Measurements from ENCODE around the gene EFCAB6.

The EFCAB6 gene

GRCh38 chr22:43553451-43554258 lies 258.4 kb downstream of the EFCAB6 start:
- no peak overlapping the region for H3K4me3 Mint-ChIP-seq
- peaks cover 19% of the 10 kb centered on the region for H3K9me3 Mint-ChIP-seq
- peaks cover 10% of the 10 kb centered on the region for H3K27me3 Mint-ChIP-seq (ENCODE audit: low read depth)
- no peak for TF ChIP-seq CTCF (IDR thresholded peaks at IDR 0.05; ENCODE audit: unreplicated experiment in 3 of 3)
- peak overlapping the region in 1 of 3 experiments; percentile 41 for H3K27ac Mint-ChIP-seq
- H3K4me1 Mint-ChIP-seq, result no peaks in the 10 kb centered on the region
- peaks cover 13% of the 10 kb centered on the region for H3K36me3 Mint-ChIP-seq (ENCODE audit: low read depth)

GRCh38 chr22:43550672-43551071 lies 261.4 kb downstream of the EFCAB6 start:
- H3K36me3 Mint-ChIP-seq (ENCODE audit: low read depth), result peaks cover 13% of the 10 kb centered on the region
- peaks cover 10% of the 10 kb centered on the region for H3K27me3 Mint-ChIP-seq (ENCODE audit: low read depth)
- H3K9me3 Mint-ChIP-seq, result peaks cover 14% of the 10 kb centered on the region
- H3K4me1 Mint-ChIP-seq, result no peaks in the 10 kb centered on the region
- H3K27ac Mint-ChIP-seq, result no peak overlapping the region
- no peak for TF ChIP-seq CTCF (IDR thresholded peaks at IDR 0.05; ENCODE audit: unreplicated experiment in 3 of 3)
- no peak overlapping the region for H3K4me3 Mint-ChIP-seq

GRCh38 chr22:43550024-43550620 lies 262.0 kb downstream of the EFCAB6 start:
- no peak for TF ChIP-seq CTCF (IDR thresholded peaks at IDR 0.05; ENCODE audit: unreplicated experiment in 3 of 3)
- H3K4me1 Mint-ChIP-seq, result no peaks in the 10 kb centered on the region
- peaks cover 10% of the 10 kb centered on the region for H3K27me3 Mint-ChIP-seq (ENCODE audit: low read depth)
- no peak overlapping the region for H3K4me3 Mint-ChIP-seq
- peaks cover 13% of the 10 kb centered on the region for H3K36me3 Mint-ChIP-seq (ENCODE audit: low read depth)
- H3K27ac Mint-ChIP-seq, result no peak overlapping the region
- H3K9me3 Mint-ChIP-seq, result peaks cover 14% of the 10 kb centered on the region

GRCh38 chr22:43546186-43546585 lies 265.9 kb downstream of the EFCAB6 start:
- H3K27ac Mint-ChIP-seq, result no peak overlapping the region
- no peaks in the 10 kb centered on the region for H3K9me3 Mint-ChIP-seq
- peaks cover 7% of the 10 kb centered on the region for H3K27me3 Mint-ChIP-seq (ENCODE audit: low read depth)
- no peaks in the 10 kb centered on the region for H3K4me1 Mint-ChIP-seq
- TF ChIP-seq CTCF (IDR thresholded peaks at IDR 0.05; ENCODE audit: unreplicated experiment in 3 of 3), result no peak
- H3K36me3 Mint-ChIP-seq (ENCODE audit: low read depth), result no peaks in the 10 kb centered on the region
- H3K4me3 Mint-ChIP-seq, result no peak overlapping the region

GRCh38 chr22:43544289-43544673 lies 267.8 kb downstream of the EFCAB6 start:
- Mint-ChIP-seq H3K27me3 (ENCODE audit: low read depth) (peaks cover 6% of the 10 kb centered on the region), H3K36me3 (ENCODE audit: low read depth) (no peaks in the 10 kb centered on the region), H3K9me3 (no peaks in the 10 kb centered on the region), H3K4me3 (no peak overlapping the region), H3K4me1 (no peaks in the 10 kb centered on the region), H3K27ac (no peak overlapping the region)
- TF ChIP-seq CTCF (IDR thresholded peaks at IDR 0.05; ENCODE audit: unreplicated experiment in 3 of 3), result no peak
